HUES48 (cell line): Measurements from ENCODE around the gene KLHL29.

Source experiments
- H3K27ac ChIP-seq: one replicate; pipeline ENCODE4 v1.7.0; 2013; ENCODE audit warnings: low read depth, low read length, inconsistent platforms
- H3K27me3 ChIP-seq: 2 replicates; pipeline ENCODE4 v1.6.1; 2013; ENCODE audit warnings: mild to moderate bottlenecking, low read length; ENCODE audit not compliant: control insufficient read depth, insufficient read depth
- H3K36me3 ChIP-seq: 2 replicates; pipeline ENCODE4 v1.6.1; 2013; ENCODE audit warnings: low read length; ENCODE audit not compliant: control insufficient read depth, insufficient read depth
- H3K4me1 ChIP-seq: 2 replicates; pipeline ENCODE4 v1.6.1; 2013; ENCODE audit warnings: mild to moderate bottlenecking, low read length; ENCODE audit not compliant: control insufficient read depth, insufficient read depth
- H3K4me3 ChIP-seq: 2 replicates; pipeline ENCODE4 v1.5.1; 2013; ENCODE audit warnings: mild to moderate bottlenecking, low read depth, low read length
- H3K9ac ChIP-seq: 2 replicates; pipeline ENCODE4 v1.6.1; 2013; ENCODE audit warnings: mild to moderate bottlenecking, low read depth, low read length, moderate library complexity
- H3K9me3 ChIP-seq: 2 replicates; pipeline ENCODE4 v1.6.1; 2013; ENCODE audit warnings: low read length; ENCODE audit not compliant: control insufficient read depth, insufficient read depth

Gene KLHL29

DNA sequence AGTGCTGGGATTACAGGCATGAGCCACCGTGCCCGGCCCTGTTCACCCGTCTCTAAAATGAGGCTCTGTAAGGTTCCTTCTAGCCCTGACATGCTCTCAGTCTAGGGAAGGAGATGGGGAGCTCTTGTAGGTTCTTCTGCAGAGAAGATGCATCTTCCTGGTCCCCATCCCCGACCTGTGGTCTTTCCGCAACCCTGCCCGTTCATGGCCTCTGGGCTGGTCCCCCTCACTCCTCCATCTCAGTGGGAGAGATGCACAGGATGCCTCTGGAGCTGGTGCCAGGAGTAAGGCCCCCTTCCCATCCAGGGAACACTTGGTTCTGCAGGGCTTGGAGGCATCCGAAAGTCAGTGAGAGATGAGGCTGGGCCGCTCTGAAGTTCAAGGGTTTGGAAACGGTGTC is 212.7 kb downstream of the KLHL29 start:
- Histone ChIP-seq H3K4me3 (no peak overlapping the region), H3K9ac (no peak overlapping the region), H3K36me3 (no peaks in the 10 kb centered on the region), H3K27ac (no peak overlapping the region), H3K27me3 (no peaks in the 10 kb centered on the region), H3K4me1 (no peaks in the 10 kb centered on the region), H3K9me3 (no peaks in the 10 kb centered on the region)

DNA sequence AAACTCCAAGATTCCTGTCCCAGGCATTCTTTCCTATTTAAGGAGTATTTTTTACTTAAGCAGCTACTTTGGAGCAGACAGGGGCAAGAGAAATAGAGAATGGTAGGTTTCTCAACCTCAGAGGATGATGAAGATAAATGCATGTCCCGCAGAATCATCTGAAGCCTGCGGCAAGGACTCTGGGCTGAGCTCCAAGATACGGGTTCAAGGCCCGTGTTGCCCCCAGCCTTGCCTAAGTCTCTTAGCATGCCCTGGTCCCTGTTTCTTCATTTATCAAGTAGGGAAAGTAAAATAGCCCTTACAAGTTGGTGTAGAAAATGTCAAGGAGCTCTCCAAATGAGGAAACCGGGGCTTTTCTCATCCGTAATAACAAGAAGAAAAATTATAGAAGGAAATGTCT is 214.0 kb downstream of the KLHL29 start:
- Histone ChIP-seq H3K4me3 (no peak overlapping the region), H3K27me3 (no peaks in the 10 kb centered on the region), H3K27ac (no peak overlapping the region), H3K36me3 (no peaks in the 10 kb centered on the region), H3K9me3 (no peaks in the 10 kb centered on the region), H3K4me1 (no peaks in the 10 kb centered on the region), H3K9ac (no peak overlapping the region)

DNA sequence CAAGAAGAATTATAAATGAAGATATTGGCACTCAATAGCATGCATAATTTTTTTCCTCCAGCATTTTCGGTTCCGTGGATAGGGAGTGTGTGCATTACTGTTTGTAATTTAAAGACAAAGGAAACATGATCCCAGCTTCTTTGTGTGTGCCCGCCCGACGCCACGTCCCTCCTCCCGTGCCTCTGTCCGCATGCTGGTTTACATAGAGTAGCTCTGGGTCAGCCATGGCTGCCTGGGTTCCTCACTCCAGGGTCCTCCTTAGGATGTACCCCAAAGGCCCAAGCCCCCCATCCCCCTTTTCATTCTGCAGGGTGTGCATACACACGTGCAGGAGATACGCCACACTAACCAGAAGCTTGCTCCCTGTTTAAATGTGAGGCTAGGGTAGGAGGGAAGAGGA is 214.7 kb downstream of the KLHL29 start:
- H3K4me1 ChIP-seq, result no peaks in the 10 kb centered on the region
- H3K27ac ChIP-seq, result no peak overlapping the region
- no peaks in the 10 kb centered on the region for H3K27me3 ChIP-seq
- no peaks in the 10 kb centered on the region for H3K9me3 ChIP-seq
- H3K4me3 ChIP-seq, result no peak overlapping the region
- no peak overlapping the region for H3K9ac ChIP-seq
- no peaks in the 10 kb centered on the region for H3K36me3 ChIP-seq

DNA sequence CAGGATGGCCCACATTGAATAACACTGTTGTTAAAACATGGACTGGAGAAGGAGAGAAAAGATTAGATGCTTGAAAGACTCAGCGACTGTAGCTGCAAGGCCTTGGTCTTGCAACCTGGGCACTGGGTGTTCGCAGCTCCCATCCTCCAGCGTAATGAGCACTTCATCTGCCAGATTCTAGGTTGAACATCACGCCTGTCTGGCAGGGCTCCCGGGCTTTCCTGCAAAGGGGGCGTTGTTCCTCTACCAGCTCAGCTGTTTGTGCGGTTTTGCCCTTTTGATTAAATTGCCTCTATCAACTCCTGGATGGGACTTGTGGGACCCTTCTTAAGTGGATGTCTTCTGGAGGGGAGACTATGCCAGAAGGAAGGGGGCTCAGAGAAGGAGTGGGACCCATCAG is 215.4 kb downstream of the KLHL29 start:
- Histone ChIP-seq H3K9me3 (no peaks in the 10 kb centered on the region), H3K9ac (no peak overlapping the region), H3K4me3 (no peak overlapping the region), H3K4me1 (no peaks in the 10 kb centered on the region), H3K27ac (no peak overlapping the region), H3K36me3 (no peaks in the 10 kb centered on the region), H3K27me3 (no peaks in the 10 kb centered on the region)

DNA sequence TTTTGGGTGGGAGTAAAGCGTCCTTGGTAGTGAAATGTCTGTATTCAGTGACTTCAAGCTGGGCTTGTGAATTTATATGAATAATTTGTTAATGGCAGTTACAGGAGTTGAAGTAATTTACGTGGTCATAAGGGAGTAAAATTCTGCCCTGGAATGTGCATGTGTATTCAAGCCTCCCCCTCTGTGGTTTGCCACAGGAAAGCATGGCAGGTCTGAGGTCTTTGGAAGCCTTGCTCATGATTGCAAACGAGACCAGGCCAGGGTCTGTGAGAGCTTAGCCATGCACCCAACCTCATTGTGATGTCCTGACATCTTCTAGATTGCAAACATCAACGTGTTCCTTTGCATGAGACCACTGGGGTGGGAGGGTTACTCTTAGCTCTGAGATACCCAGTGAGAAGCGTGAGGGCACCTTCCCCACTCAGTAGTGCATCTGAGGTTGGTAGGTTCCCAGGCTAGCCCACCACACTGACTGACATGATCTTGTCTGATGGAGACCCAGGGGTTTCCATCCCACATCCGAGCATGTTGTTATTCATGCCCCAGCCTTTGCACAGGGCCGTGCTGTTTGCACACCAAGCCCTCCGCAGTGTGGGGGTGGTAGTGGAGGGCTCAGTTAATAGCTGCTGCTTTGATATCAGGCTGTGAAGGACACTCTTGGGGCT is 216.5 kb downstream of the KLHL29 start:
- no peak overlapping the region for H3K9ac ChIP-seq
- H3K9me3 ChIP-seq, result peaks cover 2% of the 10 kb centered on the region; the same call in 1 of the 2 replicates
- no peaks in the 10 kb centered on the region for H3K27me3 ChIP-seq
- no peak overlapping the region for H3K4me3 ChIP-seq
- no peaks in the 10 kb centered on the region for H3K4me1 ChIP-seq
- no peaks in the 10 kb centered on the region for H3K36me3 ChIP-seq
- no peak overlapping the region for H3K27ac ChIP-seq

DNA sequence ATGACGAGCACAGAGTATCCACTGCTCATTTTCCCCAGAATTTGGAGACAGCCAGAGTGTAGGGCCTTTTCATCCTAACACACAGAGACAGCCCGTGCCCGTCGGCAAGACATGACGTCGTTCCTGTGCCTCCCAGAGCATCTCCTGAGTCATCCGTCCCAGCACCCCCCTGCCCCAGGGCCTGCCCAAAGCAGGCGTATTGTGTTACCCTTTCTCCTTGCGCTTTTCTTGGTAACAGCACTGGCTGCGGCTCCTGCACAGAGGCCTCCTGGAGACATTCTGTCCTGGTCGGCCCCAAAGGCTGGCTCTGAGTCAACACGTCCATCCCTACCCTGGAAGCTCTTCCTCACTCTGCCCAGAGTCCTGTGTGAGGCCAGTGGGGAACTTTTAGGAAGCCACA is 217.1 kb downstream of the KLHL29 start:
- Histone ChIP-seq H3K9ac (no peak overlapping the region), H3K36me3 (no peaks in the 10 kb centered on the region), H3K27ac (no peak overlapping the region), H3K4me3 (no peak overlapping the region), H3K27me3 (no peaks in the 10 kb centered on the region), H3K9me3 (peaks cover 9% of the 10 kb centered on the region), H3K4me1 (no peaks in the 10 kb centered on the region)

DNA sequence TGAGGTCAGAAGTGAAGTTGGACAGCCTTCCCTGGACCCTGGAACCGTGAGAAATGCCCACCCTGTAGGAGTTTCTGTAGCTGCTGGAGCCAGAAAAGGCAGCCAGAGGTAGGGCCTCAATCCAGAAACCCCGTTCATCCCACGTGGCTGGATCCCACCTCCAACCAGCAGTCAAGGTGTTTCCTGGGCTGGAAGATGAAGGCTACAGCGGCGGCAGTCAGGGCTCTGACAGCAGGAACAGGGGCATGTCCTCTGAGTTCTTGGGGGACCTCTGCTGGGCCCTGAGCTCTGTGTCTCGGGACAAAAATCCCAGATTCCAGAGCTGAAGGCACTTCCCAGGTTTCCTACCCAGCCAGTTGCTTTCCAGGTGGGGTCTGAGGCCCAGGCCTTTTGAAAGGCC is 218.2 kb downstream of the KLHL29 start:
- Histone ChIP-seq H3K27ac (no peak overlapping the region), H3K27me3 (no peaks in the 10 kb centered on the region), H3K36me3 (no peaks in the 10 kb centered on the region), H3K4me1 (peaks cover 6% of the 10 kb centered on the region), H3K9ac (no peak overlapping the region), H3K4me3 (no peak overlapping the region), H3K9me3 (peaks cover 9% of the 10 kb centered on the region)

DNA sequence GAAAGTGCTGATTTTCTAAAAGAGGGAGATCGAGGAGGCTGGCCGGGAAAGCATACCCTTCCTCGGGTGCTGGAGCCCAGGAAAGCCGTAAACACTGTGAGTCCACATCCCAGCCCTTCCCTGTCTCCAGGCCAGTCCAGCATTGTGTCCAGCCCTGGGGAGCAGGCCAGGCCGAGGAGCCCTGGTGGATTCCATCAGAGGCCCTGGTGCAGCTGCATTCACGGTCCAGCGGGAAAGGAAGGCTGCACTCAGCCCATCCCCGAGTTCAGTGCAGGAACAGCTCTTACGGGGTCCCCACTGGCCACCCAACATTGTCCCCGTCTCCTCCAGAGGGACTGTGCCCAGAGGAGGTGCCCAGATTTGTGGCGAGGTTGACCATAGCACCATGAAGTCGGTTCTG is 218.6 kb downstream of the KLHL29 start:
- H3K4me3 ChIP-seq, result no peak overlapping the region

DNA sequence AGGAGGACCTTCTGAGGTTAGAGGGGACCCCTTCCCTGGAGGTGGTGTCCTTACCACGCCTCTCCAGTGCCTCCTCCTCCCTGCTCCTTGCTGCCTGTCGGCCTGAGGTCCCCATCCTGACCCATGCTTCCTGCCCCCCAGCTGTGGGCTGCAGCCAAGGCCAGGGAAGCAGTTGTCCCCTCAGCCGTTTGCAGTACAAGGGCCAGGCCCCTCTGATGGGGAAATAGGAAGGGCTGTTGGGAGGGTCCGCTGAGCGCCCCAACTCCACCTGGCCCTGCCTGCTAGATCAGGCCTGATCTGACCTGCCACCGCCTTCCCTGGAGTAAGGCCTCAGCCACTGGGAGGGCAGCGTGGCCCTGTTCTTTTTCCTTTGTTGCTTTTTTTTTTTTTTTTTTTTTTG is 219.8 kb downstream of the KLHL29 start:
- no peak overlapping the region for H3K9ac ChIP-seq
- peaks cover 18% of the 10 kb centered on the region for H3K4me1 ChIP-seq
- peaks cover 9% of the 10 kb centered on the region for H3K9me3 ChIP-seq
- no peak overlapping the region for H3K4me3 ChIP-seq
- H3K27ac ChIP-seq, result no peak overlapping the region
- no peaks in the 10 kb centered on the region for H3K27me3 ChIP-seq
- no peaks in the 10 kb centered on the region for H3K36me3 ChIP-seq

More for the DNA sequence above, 218.6 kb downstream of the KLHL29 start:
- peaks cover 9% of the 10 kb centered on the region for H3K9me3 ChIP-seq
- H3K4me1 ChIP-seq, result peaks cover 10% of the 10 kb centered on the region
- H3K36me3 ChIP-seq, result no peaks in the 10 kb centered on the region
- H3K27me3 ChIP-seq, result no peaks in the 10 kb centered on the region
- H3K27ac ChIP-seq, result no peak overlapping the region
- H3K9ac ChIP-seq, result no peak overlapping the region

DNA sequence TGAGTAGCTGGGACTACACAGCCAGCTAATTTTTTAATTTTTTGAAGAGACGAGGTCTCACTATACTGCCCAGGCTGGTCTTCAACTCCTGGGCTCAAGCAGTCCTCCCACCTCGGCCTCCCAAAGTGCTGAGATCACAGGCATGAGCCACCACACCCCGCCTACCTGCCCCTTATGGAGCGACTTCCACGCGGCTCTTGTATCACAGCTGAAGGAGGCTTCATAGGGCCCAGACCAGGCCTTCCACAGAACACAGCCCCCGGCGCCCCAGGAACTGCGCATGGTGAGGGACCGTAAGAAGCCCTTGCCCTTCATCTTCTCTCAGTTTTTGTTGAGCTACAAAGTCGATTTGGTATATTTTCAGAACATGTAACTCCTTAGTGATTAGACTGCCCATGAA is 220.3 kb downstream of the KLHL29 start:
- no peaks in the 10 kb centered on the region for H3K36me3 ChIP-seq
- H3K4me1 ChIP-seq, result peaks cover 18% of the 10 kb centered on the region
- H3K9ac ChIP-seq, result no peak overlapping the region
- H3K4me3 ChIP-seq, result no peak overlapping the region
- no peaks in the 10 kb centered on the region for H3K27me3 ChIP-seq
- peaks cover 9% of the 10 kb centered on the region for H3K9me3 ChIP-seq
- no peak overlapping the region for H3K27ac ChIP-seq

DNA sequence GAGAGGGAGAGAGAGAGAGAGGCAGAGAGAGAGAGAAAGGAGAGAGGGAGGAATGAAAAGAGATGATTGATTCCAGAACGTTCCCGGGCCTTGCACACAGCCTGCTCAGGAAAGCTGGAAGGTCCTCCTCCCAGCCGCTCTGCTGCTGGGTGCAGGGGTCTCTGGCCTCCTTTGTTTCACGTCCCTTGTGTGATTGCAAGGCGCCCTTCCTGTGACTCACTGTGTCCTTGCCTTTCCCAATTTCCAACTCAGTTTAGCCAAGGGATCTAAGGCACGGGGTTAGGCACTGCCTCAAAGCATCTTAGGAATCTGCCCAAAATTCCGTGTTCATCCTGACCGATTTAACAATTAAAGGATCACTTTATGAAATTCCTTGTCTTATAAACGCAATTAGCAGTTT is 221.2 kb downstream of the KLHL29 start:
- Histone ChIP-seq H3K4me3 (no peak overlapping the region), H3K4me1 (peaks cover 18% of the 10 kb centered on the region), H3K27ac (no peak overlapping the region), H3K36me3 (no peaks in the 10 kb centered on the region), H3K27me3 (no peaks in the 10 kb centered on the region), H3K9me3 (peaks cover 9% of the 10 kb centered on the region), H3K9ac (no peak overlapping the region)
